H1 (cell line): ENCODE results near the gene CACNG7. TPM values are rescaled to one million over a fixed set of nuclear protein-coding genes. Genes with fewer than 3 reads are reported as not detected.
A peak's percentile ranks its signal among the peaks of the same experiment; 100 is the strongest.

Experiments used
- CTCF ChIA-PET: fragments of 300-600 bp; sonication (Branson Sonifier 250); formaldehyde crosslinking; loops from one replicate; lab custom pipeline; 2021; ENCODE audit not compliant: partially characterized antibody; lab: Charles Lee
- POLR2A ChIA-PET: fragments of 300-600 bp; sonication (Branson Sonifier 250); formaldehyde crosslinking; loops from one replicate; lab custom pipeline; 2021; ENCODE audit warnings: inconsistent platforms; ENCODE audit not compliant: partially characterized antibody; lab: Charles Lee
- DNase-seq, 2 experiments: peaks; one replicate each; pipeline versions ENCODE4 v3.0.0 to v3.0.0-alpha.2; 2010 to 2022; ENCODE audit warnings: low spot score in 2 of 2, low read depth in 1 of 2, mixed read lengths in 1 of 2
- FAIRE-seq: peaks from 2 replicates; lab custom pipeline; 2011; peaks lifted over from hg19 to GRCh38; lab: Jason Lieb, UNC
- H2AFZ ChIP-seq: 2 replicates; pipeline ENCODE4 v1.8.1; 2012; ENCODE audit warnings: low read length, inconsistent platforms
- H2AK5ac ChIP-seq: 2 replicates; pipeline ENCODE4 v1.6.1; 2013; ENCODE audit warnings: low read depth, low read length
- H2BK120ac ChIP-seq: replicated peaks from 2 replicates; pipeline ENCODE3; 2013; ENCODE audit warnings: low read depth, low read length, inconsistent platforms
- H2BK12ac ChIP-seq: 2 replicates; pipeline ENCODE4 v1.6.1; 2013; ENCODE audit warnings: low read depth, low read length
- H2BK15ac ChIP-seq: 2 replicates; pipeline ENCODE4 v1.6.1; 2013; ENCODE audit warnings: low read length
- H2BK20ac ChIP-seq: 2 replicates; pipeline ENCODE4 v1.6.1; 2013; ENCODE audit warnings: low read length
- H2BK5ac ChIP-seq: 2 replicates; pipeline ENCODE4 v1.6.1; 2013; ENCODE audit warnings: low read depth, low read length
- H3K14ac ChIP-seq: 2 replicates; pipeline ENCODE4 v1.6.1; 2013; ENCODE audit warnings: inconsistent platforms; ENCODE audit not compliant: insufficient read length
- H3K18ac ChIP-seq: 2 replicates; pipeline ENCODE4 v1.6.1; 2013; ENCODE audit warnings: low read length; ENCODE audit errors: extremely low read depth
- H3K23ac ChIP-seq: 2 replicates; pipeline ENCODE4 v1.6.1; 2013; ENCODE audit warnings: inconsistent platforms; ENCODE audit not compliant: insufficient read length
- H3K23me2 ChIP-seq: 2 replicates; pipeline ENCODE4 v1.6.1; 2013; ENCODE audit warnings: low read depth, low read length
- H3K27ac ChIP-seq: 2 replicates; pipeline ENCODE4 v1.6.1; 2011; ENCODE audit warnings: low read depth, low read length, inconsistent platforms
- H3K27me3 ChIP-seq, 4 experiments: replicated peaks in 1 of 4; 1 replicate in 1 of 4; 2 replicates in 3 of 4; pipeline versions ENCODE4 v1.6.1 to v1.8.1; 2011 to 2013; ENCODE audit warnings: low read length in 3 of 4, mild to moderate bottlenecking in 3 of 4, inconsistent platforms in 2 of 4, mixed read lengths in 2 of 4, moderate library complexity in 1 of 4; ENCODE audit not compliant: control insufficient read depth in 3 of 4, insufficient read depth in 3 of 4; ENCODE audit errors: extremely low read depth in 1 of 4
- H3K36me3 ChIP-seq, 4 experiments: 2 replicates each; pipeline versions ENCODE4 v1.6.1 to v1.8.1; 2011 to 2013; ENCODE audit warnings: mild to moderate bottlenecking in 4 of 4, low read length in 3 of 4, moderate library complexity in 2 of 4, control low read depth in 1 of 4, inconsistent platforms in 1 of 4; ENCODE audit not compliant: insufficient read depth in 4 of 4, control insufficient read depth in 2 of 4
- H3K4ac ChIP-seq: replicated peaks from 2 replicates; pipeline ENCODE3; 2013; ENCODE audit warnings: low read length, low read depth, mixed read lengths, inconsistent platforms; ENCODE audit not compliant: insufficient read length
- H3K4me1 ChIP-seq, 4 experiments: replicated peaks in 1 of 4; 1 replicate in 1 of 4; 2 replicates in 3 of 4; pipeline versions ENCODE4 v1.6.1 to v1.8.1; 2011 to 2013; ENCODE audit warnings: low read length in 3 of 4, inconsistent platforms in 2 of 4, mixed read lengths in 1 of 4; ENCODE audit not compliant: insufficient read depth in 4 of 4, control insufficient read depth in 3 of 4
- H3K4me2 ChIP-seq, 2 experiments: 2 replicates each; pipeline versions ENCODE4 v1.6.1 to v1.8.1; 2011 to 2013; ENCODE audit warnings: low read depth in 2 of 2, low read length in 2 of 2, control low read depth in 1 of 2, inconsistent platforms in 1 of 2, mild to moderate bottlenecking in 1 of 2; ENCODE audit not compliant: insufficient read depth in 1 of 2
- H3K4me3 ChIP-seq, 4 experiments: fragments of 200-600, 300-600 bp in 1 of 4; sonication (generic), shearing (Covaris generic), sonication (Bioruptor Twin) in 1 of 4; 2 replicates each; pipeline versions ENCODE4 v1.5.1 to v1.8.1; 2011 to 2016; ENCODE audit warnings: low read length in 4 of 4, low read depth in 3 of 4, control low read depth in 2 of 4, inconsistent platforms in 2 of 4, mild to moderate bottlenecking in 2 of 4, mixed read lengths in 1 of 4, moderate library complexity in 1 of 4; ENCODE audit not compliant: insufficient read depth in 2 of 4; ENCODE audit errors: extremely low read depth in 1 of 4
- H3K56ac ChIP-seq: replicated peaks from 2 replicates; pipeline ENCODE3; 2013; ENCODE audit warnings: low read depth, mild to moderate bottlenecking, mixed read lengths, low read length, inconsistent platforms; ENCODE audit not compliant: insufficient read length
- H3K79me1 ChIP-seq: 2 replicates; pipeline ENCODE4 v1.6.1; 2013; ENCODE audit warnings: low read depth, low read length, control low read depth
- H3K79me2 ChIP-seq, 2 experiments: 2 replicates each; pipeline versions ENCODE4 v1.6.1 to v1.8.1; 2012 to 2013; ENCODE audit warnings: low read length in 2 of 2, mild to moderate bottlenecking in 2 of 2, inconsistent platforms in 1 of 2; ENCODE audit not compliant: insufficient read depth in 2 of 2, control insufficient read depth in 1 of 2
- H3K9ac ChIP-seq, 4 experiments: replicated peaks in 1 of 4; 1 replicate in 1 of 4; 2 replicates in 3 of 4; pipeline versions ENCODE4 v1.6.1 to v1.8.1; 2011 to 2013; ENCODE audit warnings: low read depth in 3 of 4, low read length in 3 of 4, control low read depth in 2 of 4, mild to moderate bottlenecking in 2 of 4, moderate library complexity in 2 of 4, inconsistent platforms in 1 of 4; ENCODE audit errors: extremely low read depth in 1 of 4
- H3K9me3 ChIP-seq, 2 experiments: 2 replicates each; pipeline versions ENCODE4 v1.6.1 to v1.8.1; 2012 to 2013; ENCODE audit warnings: mild to moderate bottlenecking in 2 of 2, moderate library complexity in 2 of 2, control low read depth in 1 of 2, inconsistent platforms in 1 of 2, low read depth in 1 of 2, low read length in 1 of 2, mixed read lengths in 1 of 2; ENCODE audit not compliant: insufficient read depth in 2 of 2
- H4K20me1 ChIP-seq, 2 experiments: replicated peaks in 1 of 2; 2 replicates each; pipeline versions ENCODE3 to v1.8.1; 2011 to 2013; ENCODE audit warnings: inconsistent platforms in 2 of 2, low read length in 2 of 2, mild to moderate bottlenecking in 1 of 2; ENCODE audit not compliant: insufficient read depth in 2 of 2, control insufficient read depth in 1 of 2
- H4K5ac ChIP-seq: 2 replicates; pipeline ENCODE4 v1.6.1; 2013; ENCODE audit warnings: low read length, low read depth, mixed read lengths, inconsistent platforms; ENCODE audit not compliant: insufficient read length
- H4K8ac ChIP-seq: 2 replicates; pipeline ENCODE4 v1.8.0; 2013; ENCODE audit warnings: mild to moderate bottlenecking, moderate library complexity, low read length, inconsistent platforms; ENCODE audit not compliant: insufficient read depth; ENCODE audit errors: extremely low read depth
- H4K91ac ChIP-seq: replicated peaks from 2 replicates; pipeline ENCODE3; 2013; ENCODE audit warnings: low read length, mixed read lengths, inconsistent platforms; ENCODE audit not compliant: insufficient read length
- ASH2L ChIP-seq: fragments of 200-600, 300-600 bp; sonication (generic); IDR thresholded peaks from one replicate; pipeline ENCODE4 v1.7.1; 2017; ENCODE audit warnings: low read length
- EGR1 ChIP-seq: IDR thresholded peaks from 2 replicates; pipeline ENCODE4 v1.6.1; 2011; ENCODE audit warnings: low read depth, low read length, borderline replicate concordance
- EZH2 ChIP-seq: fragments of 200-600 bp; sonication (generic); IDR thresholded peaks from 2 replicates; pipeline ENCODE4 v1.7.1; 2012; ENCODE audit warnings: low read depth, mild to moderate bottlenecking, moderate library complexity, low read length, inconsistent platforms; ENCODE audit not compliant: severe bottlenecking
- MAFK ChIP-seq: IDR thresholded peaks from 2 replicates; pipeline ENCODE4 v1.6.1; 2012; ENCODE audit warnings: low read depth, mild to moderate bottlenecking, improper control_type of control experiment, low read length
- RBBP5 ChIP-seq: IDR thresholded peaks from 2 replicates; pipeline ENCODE4 v1.7.1; 2012; ENCODE audit warnings: low read depth, mild to moderate bottlenecking, inconsistent platforms, low read length, moderate library complexity, borderline replicate concordance
- SIN3A ChIP-seq, 2 experiments: IDR thresholded peaks in 1 of 2; conservative IDR thresholded peaks in 1 of 2; 2 replicates each; pipeline ENCODE4 v1.6.1; 2011 to 2012; ENCODE audit warnings: low read length in 2 of 2, improper control_type of control experiment in 1 of 2, low read depth in 1 of 2, mild to moderate bottlenecking in 1 of 2
- SP1 ChIP-seq: IDR thresholded peaks from 2 replicates; pipeline ENCODE4 v1.6.1; 2011; ENCODE audit warnings: low read depth, low read length
- SP2 ChIP-seq: IDR thresholded peaks from 2 replicates; pipeline ENCODE4 v1.6.1; 2012; ENCODE audit warnings: mild to moderate bottlenecking, low read length, inconsistent platforms
- TCF12 ChIP-seq: IDR thresholded peaks from 2 replicates; pipeline ENCODE4 v1.6.1; 2011; ENCODE audit warnings: low read depth, mild to moderate bottlenecking, low read length
- WGBS, 2 experiments: shearing (Covaris generic) in 1 of 2; methylation state at CpG; one replicate each; pipeline versions ENCODE4 v1.1.6 to v1.1.7; 2013 to 2015; ENCODE audit warnings: low lambda C conversion rate in 2 of 2, mixed read lengths in 2 of 2, inconsistent platforms in 1 of 2, low coverage in 1 of 2, missing lambda C conversion rate in 1 of 2; ENCODE audit not compliant: insufficient replicate concordance in 2 of 2, insufficient coverage in 1 of 2, insufficient read length in 1 of 2; ENCODE audit errors: extremely low coverage in 1 of 2, missing lambda C conversion rate in 1 of 2; 5-methylcytosine and 5-hydroxymethylcytosine counted together
- polyA plus RNA-seq, 7 experiments: library from polyadenylated mRNA; depleted of rRNA in 3 of 7; stranded (reverse) in 5 of 7; unstranded in 2 of 7; fragments of >200 nt in 5 of 7; fragments of 200-250 nt in 2 of 7; gene quantifications; 1 replicate in 5 of 7; 2 replicates in 1 of 7; 4 replicates in 1 of 7; pipeline versions ENCODE4 v1.2.1 to v1.2.3, GENCODE V29; 2011 to 2013; ENCODE audit warnings: missing spikeins in 2 of 7, mixed read lengths in 2 of 7
- total RNA-seq: library from RNA; stranded (reverse); fragmentation: NEBNext Ultra II Directional; extraction: Animal tissue kit (Norgen Biotek cat#: 25700); gene quantifications from 2 replicates; pipeline ENCODE4 v1.2.1, GENCODE V29; 2021
- TF ChIP-seq, protein P1 (sequence below): IDR thresholded peaks from 2 replicates; pipeline ENCODE4 v1.6.1; 2012; ENCODE audit warnings: inconsistent platforms

The CACNG7 gene
- total and polyA plus RNA-seq, 2 of the 8 experiments (the other 6 are each of a cell fraction or from before 2014, with no cell fraction given) = 28.9 to 69.8 TPM

DNA sequence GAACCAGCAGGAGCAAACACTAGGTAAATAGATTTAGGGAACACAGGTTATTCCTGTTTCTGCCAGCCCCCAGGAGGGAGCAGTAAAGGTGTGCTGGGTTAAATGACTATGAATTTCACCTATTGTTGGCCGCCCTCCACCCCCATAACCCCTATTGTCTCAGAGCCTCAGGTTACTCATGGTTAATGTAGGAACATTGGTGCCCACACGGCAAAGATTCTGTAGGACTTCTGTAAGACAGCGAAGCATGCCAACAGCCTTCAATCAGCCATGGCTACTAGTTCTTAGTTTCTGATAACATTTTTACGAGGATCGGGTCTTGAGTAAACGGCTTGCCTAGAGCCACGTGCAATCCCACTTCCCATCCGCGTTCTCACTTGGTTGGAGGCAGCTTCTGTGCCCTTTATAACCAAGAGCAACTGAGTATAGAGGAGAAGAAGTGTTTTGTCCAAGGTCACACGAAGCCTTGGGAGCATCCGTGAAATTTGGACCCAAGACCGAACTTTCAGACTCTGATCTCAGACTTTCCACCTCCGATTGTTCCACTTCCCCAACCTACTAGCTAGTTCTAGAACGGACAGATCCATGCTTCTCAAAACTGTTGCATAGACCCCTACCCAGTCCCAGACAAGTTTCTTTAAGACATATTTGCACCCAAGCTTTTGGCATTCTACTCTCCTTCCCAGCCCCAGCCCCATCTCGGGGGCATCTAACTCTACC lies 48.5 kb downstream of the CACNG7 start:
- Histone ChIP-seq H2BK5ac (peak overlapping the region; percentile 75; the same call in 1 of the 2 replicates), H2BK12ac (peak overlapping the region; percentile 84), H2AK5ac (peak overlapping the region; percentile 42; the same call in 1 of the 2 replicates), H4K20me1 (no peaks in the 10 kb centered on the region), H4K8ac (peak overlapping the region; percentile 81; the same call in 1 of the 2 replicates), H3K4ac (peak overlapping the region; percentile 10), H3K27ac (peak overlapping the region; percentile 83), H3K14ac (no peak overlapping the region), H3K56ac (peak overlapping the region; percentile 5), H2BK20ac (peak overlapping the region; percentile 51), H3K27me3 (peaks cover 0 to 3% (median 1%) of the 10 kb centered on the region in 4 experiments; a peak in 2 of 7 replicates), H2BK120ac (peak overlapping the region; percentile 57), H3K4me1 (peaks cover 7 to 18% (median 16%) of the 10 kb centered on the region in 4 experiments), H3K23me2 (peaks cover 35% of the 10 kb centered on the region), H3K4me3 (peak overlapping the region; percentile 17 to 61 (median 34); a peak in 7 of 8 replicates), H3K18ac (peak overlapping the region; percentile 88), H3K4me2 (peak overlapping the region; percentile 84 to 90), H4K91ac (peak overlapping the region; percentile 96), H2AFZ (no peak overlapping the region), H3K9me3 (no peaks in the 10 kb centered on the region), H3K79me1 (no peaks in the 10 kb centered on the region), H3K36me3 (no peaks in the 10 kb centered on the region; a peak in 1 of 8 replicates), H2BK15ac (peak overlapping the region; percentile 2; the same call in 1 of the 2 replicates), H3K23ac (no peak overlapping the region), H3K79me2 (peaks cover 0 to 7% of the 10 kb centered on the region in 2 experiments; a peak in 1 of 4 replicates), H4K5ac (peak overlapping the region; percentile 65), H3K9ac (peak overlapping the region in 3 of 4 experiments; percentile 59 to 65 (median 60); a peak in 6 of 7 replicates)
- DNase-seq (no peak), FAIRE-seq (peak; percentile 95)
- CTCF ChIA-PET = interaction anchor here (0.7 to 2.4 kb wide), 5 partner anchors 13 to 66 kb away, joined by 3 to 7 read pairs (median 5); no protein-coding TSS in a partner anchor
- POLR2A ChIA-PET = interaction anchor here (1.0 to 5.6 kb wide), 12 partner anchors 9 to 345 kb away, joined by 3 to 41 read pairs (median 4); no protein-coding TSS in a partner anchor
- 2% methylated on average over 15 of the region's 15 CpGs; no CpG with 5 or more reads in 1 of the 2 experiments for WGBS, 2 experiments
- 0 out of 4 replicates have a peak, but pooled peaks of 1 of the 2 experiments have one; percentile 26 for TF ChIP-seq SIN3A (conservative IDR thresholded peaks at IDR 0.05 in 1 of 2, IDR thresholded peaks at IDR 0.05 in 1 of 2; ENCODE audit: low read depth in 1 of 2, low read length in 2 of 2)
- TF ChIP-seq TCF12 = 0 out of 2 replicates have a peak, but pooled peaks have one; percentile 49
- no peak for TF ChIP-seq MAFK
- peak; percentile 83 for TF ChIP-seq ASH2L
- TF ChIP-seq RBBP5 = 0 out of 2 replicates have a peak, but pooled peaks have one; percentile 75
- no peak; the same call in 1 of the 2 replicates for TF ChIP-seq EGR1
- TF ChIP-seq, protein P1, sequence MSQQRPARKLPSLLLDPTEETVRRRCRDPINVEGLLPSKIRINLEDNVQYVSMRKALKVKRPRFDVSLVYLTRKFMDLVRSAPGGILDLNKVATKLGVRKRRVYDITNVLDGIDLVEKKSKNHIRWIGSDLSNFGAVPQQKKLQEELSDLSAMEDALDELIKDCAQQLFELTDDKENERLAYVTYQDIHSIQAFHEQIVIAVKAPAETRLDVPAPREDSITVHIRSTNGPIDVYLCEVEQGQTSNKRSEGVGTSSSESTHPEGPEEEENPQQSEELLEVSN = peak; percentile 60; the same call in 1 of the 2 replicates
- peak; percentile 94 for TF ChIP-seq SP1
- no peak for TF ChIP-seq SP2
- no peak for TF ChIP-seq EZH2
